Astrocyte (in vitro differentiated cells and primary cell): ENCODE results near the gene PUSL1. TPM values are rescaled to one million over a fixed set of nuclear protein-coding genes. Genes with fewer than 3 reads are reported as not detected.
A peak's percentile ranks its signal among the peaks of the same experiment; 100 is the strongest.

ENCODE experiments used
- DNase-seq: peaks from one replicate; pipeline ENCODE4 v3.0.0-alpha.2; 2010; ENCODE audit warnings: low read depth
- FAIRE-seq: peaks from 2 replicates; lab custom pipeline; 2011; peaks lifted over from hg19 to GRCh38; lab: Jason Lieb, UNC
- H2AFZ ChIP-seq: 2 replicates; pipeline ENCODE4 v1.6.0; 2012; ENCODE audit warnings: low read depth, low read length, inconsistent platforms
- H3K27ac ChIP-seq: 2 replicates; pipeline ENCODE4 v1.5.1; 2011; ENCODE audit warnings: low read depth, low read length, inconsistent platforms
- H3K27me3 ChIP-seq: 2 replicates; pipeline ENCODE4 v1.6.0; 2011; ENCODE audit warnings: low read length, inconsistent platforms; ENCODE audit not compliant: insufficient read depth
- H3K36me3 ChIP-seq: 2 replicates; pipeline ENCODE4 v1.5.1; 2011; ENCODE audit warnings: low read length, inconsistent platforms; ENCODE audit not compliant: insufficient read depth
- H3K4me1 ChIP-seq: 2 replicates; pipeline ENCODE4 v1.5.1; 2011; ENCODE audit warnings: low read length, inconsistent platforms; ENCODE audit not compliant: insufficient read depth
- H3K4me2 ChIP-seq: 2 replicates; pipeline ENCODE4 v1.6.0; 2012; ENCODE audit warnings: low read length, inconsistent platforms
- H3K4me3 ChIP-seq: 2 replicates; pipeline ENCODE4 v1.5.1; 2011; ENCODE audit warnings: low read depth, mild to moderate bottlenecking, low read length, inconsistent platforms; ENCODE audit not compliant: insufficient read depth
- H3K79me2 ChIP-seq: 2 replicates; pipeline ENCODE4 v1.6.0; 2012; ENCODE audit warnings: mild to moderate bottlenecking, low read length, inconsistent platforms; ENCODE audit not compliant: insufficient read depth
- H3K9ac ChIP-seq: 2 replicates; pipeline ENCODE4 v1.6.0; 2012; ENCODE audit warnings: mild to moderate bottlenecking, low read length, inconsistent platforms
- H3K9me3 ChIP-seq: 2 replicates; pipeline ENCODE4 v1.5.1; 2012; ENCODE audit warnings: low read depth, mild to moderate bottlenecking, low read length, inconsistent platforms; ENCODE audit not compliant: insufficient read depth
- H4K20me1 ChIP-seq: 2 replicates; pipeline ENCODE4 v1.6.0; 2012; ENCODE audit warnings: low read length, inconsistent platforms; ENCODE audit not compliant: insufficient read depth
- H3K27ac Mint-ChIP-seq: one replicate; pipeline ENCODE4 v1.8.0; 2021; ENCODE audit warnings: mild to moderate bottlenecking, mixed read lengths; ENCODE audit not compliant: unreplicated experiment
- H3K27me3 Mint-ChIP-seq: one replicate; pipeline ENCODE4 v1.8.0; 2021; ENCODE audit warnings: low read depth, mixed read lengths; ENCODE audit not compliant: unreplicated experiment
- H3K36me3 Mint-ChIP-seq: one replicate; pipeline ENCODE4 v1.8.0; 2021; ENCODE audit warnings: low read depth, mixed read lengths; ENCODE audit not compliant: unreplicated experiment
- H3K4me1 Mint-ChIP-seq: one replicate; pipeline ENCODE4 v1.8.0; 2021; ENCODE audit warnings: low read depth, mixed read lengths; ENCODE audit not compliant: unreplicated experiment
- H3K4me3 Mint-ChIP-seq: one replicate; pipeline ENCODE4 v1.8.0; 2021; ENCODE audit warnings: mild to moderate bottlenecking, moderate library complexity, mixed read lengths; ENCODE audit not compliant: unreplicated experiment
- H3K9me3 Mint-ChIP-seq: one replicate; pipeline ENCODE4 v1.8.0; 2021; ENCODE audit warnings: mild to moderate bottlenecking, mixed read lengths; ENCODE audit not compliant: unreplicated experiment
- EZH2 ChIP-seq: IDR thresholded peaks from 2 replicates; pipeline ENCODE4 v1.6.1; 2012; ENCODE audit warnings: mild to moderate bottlenecking, low read length, inconsistent platforms; ENCODE audit not compliant: insufficient read depth
- total RNA-seq: library from RNA; stranded (reverse); gene quantifications from 2 replicates; pipeline ENCODE4 v1.2.1, GENCODE V29; 2021
- TF ChIP-seq, protein P1 (sequence below): IDR thresholded peaks from 2 replicates; pipeline ENCODE4 v1.5.1; 2011; ENCODE audit warnings: low read depth, mild to moderate bottlenecking, inconsistent platforms, low read length, moderate library complexity; ENCODE audit not compliant: insufficient read depth

Gene PUSL1
- total RNA-seq, 1 donor from 2014 or later, result 29.4 TPM

DNA sequence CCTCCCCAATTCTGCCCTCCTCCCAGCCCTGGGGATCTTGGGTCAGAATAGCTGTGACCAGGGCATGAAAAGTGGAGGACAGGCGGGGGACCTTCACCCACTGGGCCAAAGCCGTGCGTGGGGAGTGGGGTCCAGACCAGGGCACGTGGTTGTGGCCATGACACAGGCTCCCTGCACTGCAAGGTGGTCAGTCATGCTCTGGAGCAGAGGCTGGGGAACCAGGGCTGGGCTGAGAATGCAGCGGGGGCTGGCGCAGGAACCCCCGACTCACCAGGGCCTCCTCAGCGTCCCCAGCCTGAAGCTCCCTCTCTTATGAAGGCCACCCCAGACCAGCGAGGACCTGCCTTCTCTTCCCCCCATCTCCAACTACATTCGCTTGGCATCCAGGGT is 38.1 kb downstream of the PUSL1 start:
- Histone ChIP-seq H3K9ac (no peak overlapping the region), H3K79me2 (peaks cover 68% of the 10 kb centered on the region), H3K27ac (no peak overlapping the region), H3K27me3 (no peaks in the 10 kb centered on the region), H3K36me3 (no peaks in the 10 kb centered on the region), H4K20me1 (peaks cover 69% of the 10 kb centered on the region), H2AFZ (no peak overlapping the region), H3K9me3 (no peaks in the 10 kb centered on the region), H3K4me1 (peaks cover 47% of the 10 kb centered on the region), H3K4me3 (no peak overlapping the region), H3K4me2 (peak overlapping the region; percentile 99)
- DNase-seq (no peak), FAIRE-seq (no peak)
- peaks cover 10% of the 10 kb centered on the region for H3K4me1 Mint-ChIP-seq
- TF ChIP-seq EZH2, result no peak
- TF ChIP-seq, protein P1, sequence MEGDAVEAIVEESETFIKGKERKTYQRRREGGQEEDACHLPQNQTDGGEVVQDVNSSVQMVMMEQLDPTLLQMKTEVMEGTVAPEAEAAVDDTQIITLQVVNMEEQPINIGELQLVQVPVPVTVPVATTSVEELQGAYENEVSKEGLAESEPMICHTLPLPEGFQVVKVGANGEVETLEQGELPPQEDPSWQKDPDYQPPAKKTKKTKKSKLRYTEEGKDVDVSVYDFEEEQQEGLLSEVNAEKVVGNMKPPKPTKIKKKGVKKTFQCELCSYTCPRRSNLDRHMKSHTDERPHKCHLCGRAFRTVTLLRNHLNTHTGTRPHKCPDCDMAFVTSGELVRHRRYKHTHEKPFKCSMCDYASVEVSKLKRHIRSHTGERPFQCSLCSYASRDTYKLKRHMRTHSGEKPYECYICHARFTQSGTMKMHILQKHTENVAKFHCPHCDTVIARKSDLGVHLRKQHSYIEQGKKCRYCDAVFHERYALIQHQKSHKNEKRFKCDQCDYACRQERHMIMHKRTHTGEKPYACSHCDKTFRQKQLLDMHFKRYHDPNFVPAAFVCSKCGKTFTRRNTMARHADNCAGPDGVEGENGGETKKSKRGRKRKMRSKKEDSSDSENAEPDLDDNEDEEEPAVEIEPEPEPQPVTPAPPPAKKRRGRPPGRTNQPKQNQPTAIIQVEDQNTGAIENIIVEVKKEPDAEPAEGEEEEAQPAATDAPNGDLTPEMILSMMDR, result no peak
- no peak overlapping the region for H3K27ac Mint-ChIP-seq
- no peaks in the 10 kb centered on the region for H3K36me3 Mint-ChIP-seq
- H3K27me3 Mint-ChIP-seq, result no peaks in the 10 kb centered on the region
- H3K4me3 Mint-ChIP-seq, result peak overlapping the region; percentile 87
- no peaks in the 10 kb centered on the region for H3K9me3 Mint-ChIP-seq

DNA sequence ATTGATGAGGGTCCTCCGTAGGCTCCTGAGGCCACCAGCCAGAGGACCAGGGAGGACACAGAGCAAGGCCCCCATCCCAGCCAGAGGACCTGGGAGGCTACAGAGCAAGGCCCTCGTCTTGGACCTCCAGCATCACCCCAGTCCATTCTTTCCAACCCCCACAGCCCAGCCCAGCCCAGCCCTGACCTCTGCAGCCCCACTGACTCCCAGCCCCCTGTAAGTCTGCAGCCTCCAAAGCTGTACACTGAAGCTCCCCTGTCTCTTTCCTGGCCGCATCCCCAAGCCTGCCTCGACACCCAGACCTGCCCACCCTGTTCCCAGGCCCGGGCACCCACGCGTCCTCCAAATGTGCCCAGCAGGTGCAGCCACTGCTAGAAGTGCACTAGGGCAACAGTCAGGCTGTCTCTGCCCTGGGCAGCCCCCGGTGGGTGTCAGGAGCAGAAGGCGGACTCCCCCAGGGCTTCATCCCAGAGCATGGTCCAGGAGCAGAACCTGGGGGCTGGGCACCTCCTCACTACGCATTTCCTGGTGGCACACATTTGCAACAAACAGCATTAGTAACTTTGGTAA is 38.7 kb downstream of the PUSL1 start:
- Mint-ChIP-seq H3K9me3 (no peaks in the 10 kb centered on the region), H3K36me3 (peaks cover 1% of the 10 kb centered on the region), H3K27me3 (no peaks in the 10 kb centered on the region), H3K27ac (no peak overlapping the region), H3K4me3 (peak overlapping the region; percentile 87), H3K4me1 (peaks cover 13% of the 10 kb centered on the region)
- H3K79me2 ChIP-seq, result peaks cover 67% of the 10 kb centered on the region
- H4K20me1 ChIP-seq, result peaks cover 69% of the 10 kb centered on the region
- DNase-seq (no peak), FAIRE-seq (no peak)
- TF ChIP-seq, protein P1, result no peak
- H3K4me2 ChIP-seq, result peak overlapping the region; percentile 99
- H3K9ac ChIP-seq, result peak overlapping the region; percentile 83
- H3K27ac ChIP-seq, result no peak overlapping the region
- H2AFZ ChIP-seq, result no peak overlapping the region
- peaks cover 49% of the 10 kb centered on the region for H3K4me1 ChIP-seq
- peak overlapping the region; percentile 79 for H3K4me3 ChIP-seq
- H3K27me3 ChIP-seq, result no peaks in the 10 kb centered on the region
- H3K9me3 ChIP-seq, result no peaks in the 10 kb centered on the region
- H3K36me3 ChIP-seq, result no peaks in the 10 kb centered on the region

DNA sequence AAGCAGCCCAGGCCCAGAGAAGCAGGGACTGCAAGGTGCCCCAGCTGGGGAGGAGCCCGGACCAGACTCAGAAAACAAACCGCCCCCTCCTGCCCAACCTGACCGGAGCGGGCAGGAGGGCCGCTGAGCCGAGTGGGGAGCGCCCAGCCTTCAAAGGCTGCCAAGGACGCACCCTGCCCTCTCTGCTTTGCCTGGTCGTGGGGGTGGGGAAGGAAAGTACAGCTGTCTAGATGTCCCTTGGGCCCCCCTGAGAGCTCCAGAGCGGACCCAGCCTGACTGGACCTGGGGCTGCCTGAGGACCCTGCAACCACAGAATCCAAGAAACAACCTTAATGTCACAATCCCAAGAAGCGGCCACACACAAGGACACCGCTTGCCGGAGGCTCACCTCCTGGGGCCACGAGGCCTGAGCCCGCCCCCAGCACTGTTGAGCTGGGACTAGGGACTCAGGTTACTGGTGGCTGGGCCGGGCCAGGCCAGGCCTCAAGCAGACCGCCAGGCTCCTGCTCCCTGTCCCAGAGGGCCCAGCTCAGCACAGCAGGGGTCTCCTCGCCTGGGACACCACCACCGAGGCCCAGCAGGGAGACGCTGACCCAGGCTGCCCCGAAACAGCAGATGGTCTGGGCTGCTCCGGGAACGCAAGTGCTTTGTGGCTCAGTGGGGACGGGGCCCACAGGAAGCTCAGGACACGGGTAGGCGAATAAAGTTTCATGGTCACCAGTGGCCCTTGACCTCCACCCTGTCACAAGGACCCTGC is 39.4 kb downstream of the PUSL1 start:
- H3K27ac ChIP-seq, result peak overlapping the region; percentile 47
- H3K36me3 ChIP-seq, result peaks cover 6% of the 10 kb centered on the region
- Mint-ChIP-seq H3K27ac (peak overlapping the region; percentile 58), H3K9me3 (no peaks in the 10 kb centered on the region), H3K27me3 (no peaks in the 10 kb centered on the region), H3K4me3 (peak overlapping the region; percentile 87), H3K4me1 (peaks cover 17% of the 10 kb centered on the region), H3K36me3 (peaks cover 6% of the 10 kb centered on the region)
- FAIRE-seq, result no peak
- peaks cover 69% of the 10 kb centered on the region for H4K20me1 ChIP-seq
- H3K9me3 ChIP-seq, result no peaks in the 10 kb centered on the region
- peak overlapping the region; percentile 79 for H3K4me3 ChIP-seq
- no peak overlapping the region for H2AFZ ChIP-seq
- no peaks in the 10 kb centered on the region for H3K27me3 ChIP-seq
- TF ChIP-seq, protein P1, result no peak
- no peak for TF ChIP-seq EZH2
- no peak for DNase-seq
- peak overlapping the region; percentile 99 for H3K4me2 ChIP-seq
- H3K79me2 ChIP-seq, result peaks cover 67% of the 10 kb centered on the region
- H3K4me1 ChIP-seq, result peaks cover 46% of the 10 kb centered on the region
- peak overlapping the region; percentile 83 for H3K9ac ChIP-seq
